H1 (cell line): ENCODE results near the gene PTDSS2. TPM values are rescaled to one million over a fixed set of nuclear protein-coding genes. Genes with fewer than 3 reads are reported as not detected.

Source experiments
- CTCF ChIA-PET: fragments of 300-600 bp; sonication (Branson Sonifier 250); formaldehyde crosslinking; loops from one replicate; lab custom pipeline; 2021; ENCODE audit not compliant: partially characterized antibody; lab: Charles Lee
- POLR2A ChIA-PET: fragments of 300-600 bp; sonication (Branson Sonifier 250); formaldehyde crosslinking; loops from one replicate; lab custom pipeline; 2021; ENCODE audit warnings: inconsistent platforms; ENCODE audit not compliant: partially characterized antibody; lab: Charles Lee
- DNase-seq, 2 experiments: peaks; one replicate each; pipeline versions ENCODE4 v3.0.0 to v3.0.0-alpha.2; 2010 to 2022; ENCODE audit warnings: low spot score in 2 of 2, low read depth in 1 of 2, mixed read lengths in 1 of 2
- FAIRE-seq: peaks from 2 replicates; lab custom pipeline; 2011; peaks lifted over from hg19 to GRCh38; lab: Jason Lieb, UNC
- H2AFZ ChIP-seq: 2 replicates; pipeline ENCODE4 v1.8.1; 2012; ENCODE audit warnings: low read length, inconsistent platforms
- H2AK5ac ChIP-seq: 2 replicates; pipeline ENCODE4 v1.6.1; 2013; ENCODE audit warnings: low read depth, low read length
- H2BK120ac ChIP-seq: replicated peaks from 2 replicates; pipeline ENCODE3; 2013; ENCODE audit warnings: low read depth, low read length, inconsistent platforms
- H2BK12ac ChIP-seq: 2 replicates; pipeline ENCODE4 v1.6.1; 2013; ENCODE audit warnings: low read depth, low read length
- H2BK15ac ChIP-seq: 2 replicates; pipeline ENCODE4 v1.6.1; 2013; ENCODE audit warnings: low read length
- H2BK20ac ChIP-seq: 2 replicates; pipeline ENCODE4 v1.6.1; 2013; ENCODE audit warnings: low read length
- H2BK5ac ChIP-seq: 2 replicates; pipeline ENCODE4 v1.6.1; 2013; ENCODE audit warnings: low read depth, low read length
- H3K14ac ChIP-seq: 2 replicates; pipeline ENCODE4 v1.6.1; 2013; ENCODE audit warnings: inconsistent platforms; ENCODE audit not compliant: insufficient read length
- H3K18ac ChIP-seq: 2 replicates; pipeline ENCODE4 v1.6.1; 2013; ENCODE audit warnings: low read length; ENCODE audit errors: extremely low read depth
- H3K23ac ChIP-seq: 2 replicates; pipeline ENCODE4 v1.6.1; 2013; ENCODE audit warnings: inconsistent platforms; ENCODE audit not compliant: insufficient read length
- H3K23me2 ChIP-seq: 2 replicates; pipeline ENCODE4 v1.6.1; 2013; ENCODE audit warnings: low read depth, low read length
- H3K27ac ChIP-seq: 2 replicates; pipeline ENCODE4 v1.6.1; 2011; ENCODE audit warnings: low read depth, low read length, inconsistent platforms
- H3K27me3 ChIP-seq, 4 experiments: replicated peaks in 1 of 4; 1 replicate in 1 of 4; 2 replicates in 3 of 4; pipeline versions ENCODE4 v1.6.1 to v1.8.1; 2011 to 2013; ENCODE audit warnings: low read length in 3 of 4, mild to moderate bottlenecking in 3 of 4, inconsistent platforms in 2 of 4, mixed read lengths in 2 of 4, moderate library complexity in 1 of 4; ENCODE audit not compliant: control insufficient read depth in 3 of 4, insufficient read depth in 3 of 4; ENCODE audit errors: extremely low read depth in 1 of 4
- H3K36me3 ChIP-seq, 4 experiments: 2 replicates each; pipeline versions ENCODE4 v1.6.1 to v1.8.1; 2011 to 2013; ENCODE audit warnings: mild to moderate bottlenecking in 4 of 4, low read length in 3 of 4, moderate library complexity in 2 of 4, control low read depth in 1 of 4, inconsistent platforms in 1 of 4; ENCODE audit not compliant: insufficient read depth in 4 of 4, control insufficient read depth in 2 of 4
- H3K4ac ChIP-seq: replicated peaks from 2 replicates; pipeline ENCODE3; 2013; ENCODE audit warnings: low read length, low read depth, mixed read lengths, inconsistent platforms; ENCODE audit not compliant: insufficient read length
- H3K4me1 ChIP-seq, 4 experiments: replicated peaks in 1 of 4; 1 replicate in 1 of 4; 2 replicates in 3 of 4; pipeline versions ENCODE4 v1.6.1 to v1.8.1; 2011 to 2013; ENCODE audit warnings: low read length in 3 of 4, inconsistent platforms in 2 of 4, mixed read lengths in 1 of 4; ENCODE audit not compliant: insufficient read depth in 4 of 4, control insufficient read depth in 3 of 4
- H3K4me2 ChIP-seq, 2 experiments: 2 replicates each; pipeline versions ENCODE4 v1.6.1 to v1.8.1; 2011 to 2013; ENCODE audit warnings: low read depth in 2 of 2, low read length in 2 of 2, control low read depth in 1 of 2, inconsistent platforms in 1 of 2, mild to moderate bottlenecking in 1 of 2; ENCODE audit not compliant: insufficient read depth in 1 of 2
- H3K4me3 ChIP-seq, 4 experiments: fragments of 200-600, 300-600 bp in 1 of 4; sonication (generic), shearing (Covaris generic), sonication (Bioruptor Twin) in 1 of 4; 2 replicates each; pipeline versions ENCODE4 v1.5.1 to v1.8.1; 2011 to 2016; ENCODE audit warnings: low read length in 4 of 4, low read depth in 3 of 4, control low read depth in 2 of 4, inconsistent platforms in 2 of 4, mild to moderate bottlenecking in 2 of 4, mixed read lengths in 1 of 4, moderate library complexity in 1 of 4; ENCODE audit not compliant: insufficient read depth in 2 of 4; ENCODE audit errors: extremely low read depth in 1 of 4
- H3K56ac ChIP-seq: replicated peaks from 2 replicates; pipeline ENCODE3; 2013; ENCODE audit warnings: low read depth, mild to moderate bottlenecking, mixed read lengths, low read length, inconsistent platforms; ENCODE audit not compliant: insufficient read length
- H3K79me1 ChIP-seq: 2 replicates; pipeline ENCODE4 v1.6.1; 2013; ENCODE audit warnings: low read depth, low read length, control low read depth
- H3K79me2 ChIP-seq, 2 experiments: 2 replicates each; pipeline versions ENCODE4 v1.6.1 to v1.8.1; 2012 to 2013; ENCODE audit warnings: low read length in 2 of 2, mild to moderate bottlenecking in 2 of 2, inconsistent platforms in 1 of 2; ENCODE audit not compliant: insufficient read depth in 2 of 2, control insufficient read depth in 1 of 2
- H3K9ac ChIP-seq, 4 experiments: replicated peaks in 1 of 4; 1 replicate in 1 of 4; 2 replicates in 3 of 4; pipeline versions ENCODE4 v1.6.1 to v1.8.1; 2011 to 2013; ENCODE audit warnings: low read depth in 3 of 4, low read length in 3 of 4, control low read depth in 2 of 4, mild to moderate bottlenecking in 2 of 4, moderate library complexity in 2 of 4, inconsistent platforms in 1 of 4; ENCODE audit errors: extremely low read depth in 1 of 4
- H3K9me3 ChIP-seq, 2 experiments: 2 replicates each; pipeline versions ENCODE4 v1.6.1 to v1.8.1; 2012 to 2013; ENCODE audit warnings: mild to moderate bottlenecking in 2 of 2, moderate library complexity in 2 of 2, control low read depth in 1 of 2, inconsistent platforms in 1 of 2, low read depth in 1 of 2, low read length in 1 of 2, mixed read lengths in 1 of 2; ENCODE audit not compliant: insufficient read depth in 2 of 2
- H4K20me1 ChIP-seq, 2 experiments: replicated peaks in 1 of 2; 2 replicates each; pipeline versions ENCODE3 to v1.8.1; 2011 to 2013; ENCODE audit warnings: inconsistent platforms in 2 of 2, low read length in 2 of 2, mild to moderate bottlenecking in 1 of 2; ENCODE audit not compliant: insufficient read depth in 2 of 2, control insufficient read depth in 1 of 2
- H4K5ac ChIP-seq: 2 replicates; pipeline ENCODE4 v1.6.1; 2013; ENCODE audit warnings: low read length, low read depth, mixed read lengths, inconsistent platforms; ENCODE audit not compliant: insufficient read length
- H4K8ac ChIP-seq: 2 replicates; pipeline ENCODE4 v1.8.0; 2013; ENCODE audit warnings: mild to moderate bottlenecking, moderate library complexity, low read length, inconsistent platforms; ENCODE audit not compliant: insufficient read depth; ENCODE audit errors: extremely low read depth
- H4K91ac ChIP-seq: replicated peaks from 2 replicates; pipeline ENCODE3; 2013; ENCODE audit warnings: low read length, mixed read lengths, inconsistent platforms; ENCODE audit not compliant: insufficient read length
- FOSL1 ChIP-seq: IDR thresholded peaks from 2 replicates; pipeline ENCODE4 v1.6.1; 2011; ENCODE audit warnings: mild to moderate bottlenecking, low read depth, low read length, moderate library complexity; ENCODE audit not compliant: insufficient read depth
- JUN ChIP-seq: IDR thresholded peaks from 2 replicates; pipeline ENCODE4 v1.6.1; 2011; ENCODE audit warnings: low read depth, mild to moderate bottlenecking, improper control_type of control experiment, low read length
- MAX ChIP-seq: IDR thresholded peaks from 2 replicates; pipeline ENCODE4 v1.6.1; 2012; ENCODE audit warnings: inconsistent platforms
- POLR2A ChIP-seq, 2 experiments: IDR thresholded peaks; 1 replicate in 1 of 2; 2 replicates in 1 of 2; pipeline ENCODE4 v1.6.1; 2011; ENCODE audit warnings: low read depth in 2 of 2, low read length in 2 of 2, mild to moderate bottlenecking in 2 of 2; ENCODE audit errors: control extremely low read depth in 1 of 2
- WGBS, 2 experiments: shearing (Covaris generic) in 1 of 2; methylation state at CpG; one replicate each; pipeline versions ENCODE4 v1.1.6 to v1.1.7; 2013 to 2015; ENCODE audit warnings: low lambda C conversion rate in 2 of 2, mixed read lengths in 2 of 2, inconsistent platforms in 1 of 2, low coverage in 1 of 2, missing lambda C conversion rate in 1 of 2; ENCODE audit not compliant: insufficient replicate concordance in 2 of 2, insufficient coverage in 1 of 2, insufficient read length in 1 of 2; ENCODE audit errors: extremely low coverage in 1 of 2, missing lambda C conversion rate in 1 of 2; 5-methylcytosine and 5-hydroxymethylcytosine counted together
- polyA plus RNA-seq, 7 experiments: library from polyadenylated mRNA; depleted of rRNA in 3 of 7; stranded (reverse) in 5 of 7; unstranded in 2 of 7; fragments of >200 nt in 5 of 7; fragments of 200-250 nt in 2 of 7; gene quantifications; 1 replicate in 5 of 7; 2 replicates in 1 of 7; 4 replicates in 1 of 7; pipeline versions ENCODE4 v1.2.1 to v1.2.3, GENCODE V29; 2011 to 2013; ENCODE audit warnings: missing spikeins in 2 of 7, mixed read lengths in 2 of 7
- total RNA-seq: library from RNA; stranded (reverse); fragmentation: NEBNext Ultra II Directional; extraction: Animal tissue kit (Norgen Biotek cat#: 25700); gene quantifications from 2 replicates; pipeline ENCODE4 v1.2.1, GENCODE V29; 2021

The PTDSS2 gene
- total and polyA plus RNA-seq, 2 of the 8 experiments (the other 6 are each of a cell fraction or from before 2014, with no cell fraction given), result 48.7 to 68.2 TPM

DNA sequence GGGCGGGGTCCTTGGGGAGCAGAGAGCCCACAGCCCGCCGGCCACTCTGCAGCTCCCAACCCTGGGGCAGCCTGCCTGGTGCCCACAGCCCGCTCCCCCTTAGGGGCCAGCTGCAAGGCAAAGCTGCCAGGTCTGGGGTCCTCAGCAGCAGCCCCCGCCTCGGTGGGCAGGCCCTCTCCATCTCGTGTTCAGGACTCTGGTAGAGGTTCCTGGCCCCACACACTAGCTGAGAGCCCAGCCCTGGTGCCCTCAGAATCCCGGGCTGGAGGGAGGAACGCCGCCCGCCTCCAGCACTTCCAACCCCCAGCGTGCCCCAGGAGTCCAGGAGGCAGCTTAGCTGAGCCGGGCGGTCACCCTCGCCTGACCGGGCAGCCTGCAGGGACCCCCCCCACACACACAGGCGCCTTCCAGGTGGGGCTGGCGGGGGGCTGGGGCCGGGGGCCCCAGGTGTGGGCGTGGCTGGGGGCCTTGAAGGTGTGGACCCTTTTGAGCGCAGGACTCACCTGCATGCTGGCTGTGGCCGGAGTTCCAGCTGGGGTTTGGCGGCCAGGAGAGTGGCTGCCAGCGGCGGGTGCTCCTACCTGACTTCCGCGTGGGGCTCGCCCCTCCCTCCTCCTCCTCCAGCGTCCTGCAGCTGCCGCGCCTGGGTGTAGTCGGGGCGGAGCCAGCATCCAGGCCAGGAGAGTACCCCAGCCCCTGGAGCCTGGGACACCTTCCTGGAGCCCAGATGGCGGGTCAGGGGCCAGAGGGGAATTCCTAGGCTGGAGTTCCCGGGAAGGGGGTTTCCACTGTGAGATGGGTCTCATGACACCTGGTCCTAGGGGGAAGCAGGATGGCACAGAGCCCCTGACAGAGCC is 8.4 kb upstream of the PTDSS2 start, which contains the start of gene ANO9:
ANO9 (minus strand) TSS at position 594 of the 857 bp plus-strand sequence; CDS start at position 509, 85 bp downstream.
- FAIRE-seq, result no peak
- 0 out of 8 replicates have a peak, but pooled peaks cover 0 to 2% (median 0%) of the 10 kb centered on the region in 4 experiments for H3K36me3 ChIP-seq
- 0 out of 2 replicates have a peak within 1 kb of the TSS, but pooled peaks have one; percentile 92 for H2BK15ac ChIP-seq
- H3K9ac ChIP-seq, result no peak within 1 kb of the TSS
- peaks cover 2% of the 10 kb centered on the region; the same call in 1 of the 2 replicates for H3K23me2 ChIP-seq
- no peak within 1 kb of the TSS for H3K14ac ChIP-seq
- TF ChIP-seq FOSL1 (no peak), POLR2A (IDR thresholded peaks at IDR 0.05; ENCODE audit: control extremely low read depth in 1 of 2, low read depth in 2 of 2, low read length in 2 of 2) (peak in 1 of 2 experiments; percentile 50; a peak in 1 of 3 replicates), MAX (0 out of 2 replicates have a peak, but pooled peaks have one; percentile 11), JUN (no peak)
- TF ChIP-seq, all 59 proteins: peak for 2
- peak within 1 kb of the TSS; percentile 66 for H3K4ac ChIP-seq
- no peaks in the 10 kb centered on the region for H3K79me1 ChIP-seq
- H4K20me1 ChIP-seq, result no peaks in the 10 kb centered on the region
- ChIA-PET CTCF (interaction anchor here (0.6 to 2.1 kb wide), 13 partner anchors 9 to 220 kb away, joined by 3 to 5 read pairs (median 3); no protein-coding TSS in a partner anchor), POLR2A (interaction anchor here (1.2 to 3.6 kb wide), 4 partner anchors 8 to 34 kb away, joined by 3 to 21 read pairs (median 8); partner anchors contain the start of gene PTDSS2)
- H3K56ac ChIP-seq, result no peak within 1 kb of the TSS
- no peaks in the 10 kb centered on the region for H3K79me2 ChIP-seq
- H4K8ac ChIP-seq, result peak within 1 kb of the TSS; percentile 66; the same call in 1 of the 2 replicates
- no peak within 1 kb of the TSS for H3K23ac ChIP-seq
- no peaks in the 10 kb centered on the region for H3K27me3 ChIP-seq
- H4K91ac ChIP-seq, result peak within 1 kb of the TSS; percentile 84
- peak within 1 kb of the TSS; percentile 53; the same call in 1 of the 2 replicates for H2AK5ac ChIP-seq
- peak in 1 of 2 experiments; percentile 77 for DNase-seq
- peak within 1 kb of the TSS; percentile 94; the same call in 1 of the 2 replicates for H2BK12ac ChIP-seq
- WGBS, 2 experiments, result 36% methylated on average over 21 of the region's 35 CpGs; no CpG with 5 or more reads in 1 of the 2 experiments
- H3K18ac ChIP-seq, result peak within 1 kb of the TSS; percentile 78
- H3K4me2 ChIP-seq, result peak within 1 kb of the TSS; percentile 39 to 66; a peak in 3 of 4 replicates
- H3K27ac ChIP-seq, result no peak within 1 kb of the TSS
- H2BK5ac ChIP-seq, result peak within 1 kb of the TSS; percentile 60; the same call in 1 of the 2 replicates
- H4K5ac ChIP-seq, result peak within 1 kb of the TSS; percentile 5
- H2BK20ac ChIP-seq, result 0 out of 2 replicates have a peak within 1 kb of the TSS, but pooled peaks have one; percentile 48
- peak within 1 kb of the TSS; percentile 72 for H2BK120ac ChIP-seq
- H3K9me3 ChIP-seq, result peaks cover 6 to 10% of the 10 kb centered on the region in 2 experiments; a peak in 3 of 4 replicates
- H2AFZ ChIP-seq, result no peak within 1 kb of the TSS; the same call in 1 of the 2 replicates
- peaks cover 0 to 18% (median 7%) of the 10 kb centered on the region in 4 experiments; a peak in 5 of 7 replicates for H3K4me1 ChIP-seq
- peak within 1 kb of the TSS; percentile 8 to 63 (median 38); a peak in 7 of 8 replicates for H3K4me3 ChIP-seq
